ENCODE data around the gene MRPL20.

DNA sequence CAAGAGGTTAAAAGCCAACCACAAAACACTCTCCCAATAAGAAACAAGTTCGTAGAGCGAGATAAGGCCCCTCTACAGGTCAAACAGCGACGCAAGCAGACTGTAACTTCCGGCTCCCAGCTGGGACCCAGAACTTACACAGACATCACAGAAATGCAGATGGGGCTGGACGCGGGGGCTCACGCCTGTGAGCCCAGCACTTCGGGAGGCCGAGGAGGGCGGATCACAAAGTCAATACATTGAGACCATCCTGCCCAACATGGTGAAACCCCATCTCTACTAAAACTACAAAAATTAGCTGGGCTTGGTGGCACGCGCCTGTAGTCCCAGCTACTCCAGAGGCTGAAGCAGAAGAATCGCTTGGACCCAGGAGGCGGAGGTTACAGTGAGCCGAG, 19.0 kb downstream of the MRPL20 start:
- TF ChIP-seq, protein P1, sequence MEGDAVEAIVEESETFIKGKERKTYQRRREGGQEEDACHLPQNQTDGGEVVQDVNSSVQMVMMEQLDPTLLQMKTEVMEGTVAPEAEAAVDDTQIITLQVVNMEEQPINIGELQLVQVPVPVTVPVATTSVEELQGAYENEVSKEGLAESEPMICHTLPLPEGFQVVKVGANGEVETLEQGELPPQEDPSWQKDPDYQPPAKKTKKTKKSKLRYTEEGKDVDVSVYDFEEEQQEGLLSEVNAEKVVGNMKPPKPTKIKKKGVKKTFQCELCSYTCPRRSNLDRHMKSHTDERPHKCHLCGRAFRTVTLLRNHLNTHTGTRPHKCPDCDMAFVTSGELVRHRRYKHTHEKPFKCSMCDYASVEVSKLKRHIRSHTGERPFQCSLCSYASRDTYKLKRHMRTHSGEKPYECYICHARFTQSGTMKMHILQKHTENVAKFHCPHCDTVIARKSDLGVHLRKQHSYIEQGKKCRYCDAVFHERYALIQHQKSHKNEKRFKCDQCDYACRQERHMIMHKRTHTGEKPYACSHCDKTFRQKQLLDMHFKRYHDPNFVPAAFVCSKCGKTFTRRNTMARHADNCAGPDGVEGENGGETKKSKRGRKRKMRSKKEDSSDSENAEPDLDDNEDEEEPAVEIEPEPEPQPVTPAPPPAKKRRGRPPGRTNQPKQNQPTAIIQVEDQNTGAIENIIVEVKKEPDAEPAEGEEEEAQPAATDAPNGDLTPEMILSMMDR (IDR thresholded peaks at IDR 0.05), result no peak
- TF ChIP-seq POLR2A (IDR thresholded peaks at IDR 0.05), result no peak

All from thyroid gland (tissue), 4 donors.